NCI-H510A treated with DMSO at 0.1 percent for 48 hours (cell line): Measurements from ENCODE around the gene ATXN10.

Source experiments
- DNase-seq: peaks from one replicate; lab custom pipeline; 2025; lab: John Stamatoyannopoulos, UW

The ATXN10 gene

DNA sequence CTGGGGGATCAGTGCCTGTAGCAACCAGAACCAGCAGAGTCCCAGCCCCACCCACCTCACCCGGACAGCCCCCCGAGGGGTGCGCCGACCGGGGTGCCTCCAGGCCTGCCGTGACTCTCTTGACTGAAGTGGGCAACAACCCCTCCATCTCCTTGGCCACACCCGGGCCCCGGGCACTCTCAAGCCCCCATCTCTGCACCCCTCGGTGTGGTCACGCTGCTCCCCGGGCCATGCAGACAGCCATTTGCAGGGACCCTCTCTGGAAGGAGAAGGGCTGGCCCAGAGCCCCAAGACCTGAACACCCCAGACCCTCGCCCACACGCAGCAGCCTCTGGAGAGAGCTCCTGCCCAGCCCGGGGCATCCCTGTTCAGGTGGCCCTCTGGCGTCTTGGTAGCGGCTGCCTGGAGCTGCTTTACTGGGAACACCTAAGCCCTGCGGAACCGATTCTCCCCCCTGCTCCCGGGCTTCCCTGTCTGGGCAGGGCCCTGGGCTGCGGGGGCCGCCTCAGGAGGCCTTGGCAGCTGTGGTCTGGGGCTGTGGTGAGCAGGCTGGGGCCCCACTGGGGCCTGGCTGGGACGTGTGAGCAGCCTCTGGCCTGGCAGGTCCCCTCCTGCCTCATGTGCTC is 220.5 kb downstream of the ATXN10 start:
- no peak for DNase-seq

GRCh38 chr22:45892681-45893461 is 221.2 kb downstream of the ATXN10 start:
- DNase-seq: no peak

- DNase-seq: no peak
Observed at GRCh38 chr22:45893516-45893915, 221.9 kb downstream of the ATXN10 start.
